ENCODE data around the gene ADGRG6. TPM values are rescaled to one million over a fixed set of nuclear protein-coding genes. Genes with fewer than 3 reads are reported as not detected.

Gene ADGRG6
- total and polyA plus RNA-seq, 4 donors = 18.7 to 110 (median 45.7) TPM

DNA sequence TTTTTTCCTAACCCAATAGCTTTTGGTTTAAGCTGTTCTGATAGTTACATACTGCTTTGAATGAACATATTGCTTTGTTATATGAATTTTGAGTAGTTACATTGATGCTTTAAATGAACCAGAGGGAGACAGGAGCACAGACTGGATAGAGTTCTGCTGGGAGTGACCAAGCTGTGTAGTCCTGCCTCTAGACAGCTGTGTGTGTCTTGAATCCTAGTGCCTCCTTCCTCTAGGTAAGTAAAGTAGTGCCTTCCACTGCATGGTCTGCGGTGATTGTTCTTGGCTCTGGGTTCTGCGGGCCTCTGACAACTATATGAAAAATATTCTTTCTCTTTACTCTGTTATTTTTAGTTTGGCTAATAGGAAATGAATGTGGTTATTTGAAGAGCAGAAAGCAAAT, 46.0 kb upstream of the ADGRG6 start (continued):
- TF ChIP-seq, protein P1, sequence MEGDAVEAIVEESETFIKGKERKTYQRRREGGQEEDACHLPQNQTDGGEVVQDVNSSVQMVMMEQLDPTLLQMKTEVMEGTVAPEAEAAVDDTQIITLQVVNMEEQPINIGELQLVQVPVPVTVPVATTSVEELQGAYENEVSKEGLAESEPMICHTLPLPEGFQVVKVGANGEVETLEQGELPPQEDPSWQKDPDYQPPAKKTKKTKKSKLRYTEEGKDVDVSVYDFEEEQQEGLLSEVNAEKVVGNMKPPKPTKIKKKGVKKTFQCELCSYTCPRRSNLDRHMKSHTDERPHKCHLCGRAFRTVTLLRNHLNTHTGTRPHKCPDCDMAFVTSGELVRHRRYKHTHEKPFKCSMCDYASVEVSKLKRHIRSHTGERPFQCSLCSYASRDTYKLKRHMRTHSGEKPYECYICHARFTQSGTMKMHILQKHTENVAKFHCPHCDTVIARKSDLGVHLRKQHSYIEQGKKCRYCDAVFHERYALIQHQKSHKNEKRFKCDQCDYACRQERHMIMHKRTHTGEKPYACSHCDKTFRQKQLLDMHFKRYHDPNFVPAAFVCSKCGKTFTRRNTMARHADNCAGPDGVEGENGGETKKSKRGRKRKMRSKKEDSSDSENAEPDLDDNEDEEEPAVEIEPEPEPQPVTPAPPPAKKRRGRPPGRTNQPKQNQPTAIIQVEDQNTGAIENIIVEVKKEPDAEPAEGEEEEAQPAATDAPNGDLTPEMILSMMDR (IDR thresholded peaks at IDR 0.05; ENCODE audit: low read depth, low read length, missing input control) = no peak

DNA sequence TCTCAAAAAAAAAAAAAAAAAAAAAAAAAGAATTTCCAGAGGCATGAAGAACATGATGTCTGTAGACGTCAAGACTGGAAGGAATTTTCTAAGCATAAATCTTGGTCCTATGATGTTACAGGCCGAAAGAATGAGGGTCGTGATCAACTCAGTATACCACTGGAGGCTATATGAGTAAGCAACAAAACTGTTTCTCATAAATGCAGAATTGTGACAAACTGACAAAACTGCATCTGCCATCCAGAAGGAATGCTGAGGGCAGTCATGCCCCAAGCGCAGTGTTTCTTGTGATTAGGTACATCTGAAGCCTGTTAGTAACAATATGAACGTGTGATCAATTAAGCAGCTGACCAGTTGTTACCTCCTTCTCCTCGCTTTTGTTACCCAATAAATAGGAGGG, 43.5 kb upstream of the ADGRG6 start:
- WGBS = 65% methylated on average over 6 of the region's 6 CpGs
- no peak for TF ChIP-seq RXRA (IDR thresholded peaks at IDR 0.05)
- no peak for TF ChIP-seq EGR1 (IDR thresholded peaks at IDR 0.05; ENCODE audit: low read depth in 2 of 2)
- TF ChIP-seq, protein P2, sequence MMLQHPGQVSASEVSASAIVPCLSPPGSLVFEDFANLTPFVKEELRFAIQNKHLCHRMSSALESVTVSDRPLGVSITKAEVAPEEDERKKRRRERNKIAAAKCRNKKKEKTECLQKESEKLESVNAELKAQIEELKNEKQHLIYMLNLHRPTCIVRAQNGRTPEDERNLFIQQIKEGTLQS (IDR thresholded peaks at IDR 0.05) = no peak
- TF ChIP-seq YY1 (IDR thresholded peaks at IDR 0.05) = no peak
- Histone ChIP-seq H3K9ac (ENCODE audit: low read depth in 1 of 2, low read length in 2 of 2) (peak overlapping the region in 1 of 2 donors; percentile 0), H3K9me3 (ENCODE audit: control insufficient read depth in 4 of 4, low read length in 3 of 4) (no peaks in the 10 kb centered on the region), H3K27me3 (ENCODE audit: control insufficient read depth in 4 of 4, insufficient read depth in 4 of 4, low read length in 3 of 4) (no peaks in the 10 kb centered on the region), H3K27ac (ENCODE audit: low read depth in 1 of 2, low read length in 2 of 2) (peak overlapping the region in 1 of 2 donors; percentile 93), H3K4me1 (ENCODE audit: control insufficient read depth in 4 of 4, insufficient read depth in 4 of 4, low read length in 3 of 4) (peaks cover 0 to 17% (median 7%) of the 10 kb centered on the region in 4 donors), H3K4me3 (ENCODE audit: low read depth in 1 of 3, low read length in 3 of 3) (peak overlapping the region; percentile 36 to 67 (median 57)), H3K36me3 (ENCODE audit: control insufficient read depth in 4 of 4, insufficient read depth in 3 of 4, low read depth in 1 of 4, low read length in 3 of 4) (no peaks in the 10 kb centered on the region)
- no peak for DNase-seq (ENCODE audit: low spot score)

DNA sequence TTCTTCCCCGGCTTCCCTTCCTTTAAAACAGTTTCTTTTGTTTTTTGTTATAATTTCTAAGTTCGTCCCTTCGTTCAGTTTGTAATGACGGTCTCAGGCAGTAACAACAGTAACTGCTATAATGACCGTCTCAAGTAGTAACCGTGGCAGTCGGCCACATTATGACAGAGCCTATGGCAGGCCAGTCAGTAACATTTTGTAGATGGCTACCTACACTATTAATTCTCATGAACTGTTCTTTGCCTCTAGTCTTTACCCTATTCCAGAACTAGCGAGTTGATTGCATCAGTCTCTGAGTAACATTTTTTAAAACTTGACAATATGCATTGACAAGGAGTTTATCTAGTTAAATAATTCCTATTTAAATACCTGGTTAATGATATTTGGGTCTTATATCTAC, 43.0 kb upstream of the ADGRG6 start:
- Histone ChIP-seq H3K4me3 (ENCODE audit: low read depth in 1 of 3, low read length in 3 of 3) (peak overlapping the region; percentile 36 to 68 (median 67)), H3K27ac (ENCODE audit: low read depth in 1 of 2, low read length in 2 of 2) (peak overlapping the region; percentile 68 to 93), H3K9ac (ENCODE audit: low read depth in 1 of 2, low read length in 2 of 2) (peak overlapping the region; percentile 0 to 69), H3K4me1 (ENCODE audit: control insufficient read depth in 4 of 4, insufficient read depth in 4 of 4, low read length in 3 of 4) (peaks cover 0 to 17% (median 7%) of the 10 kb centered on the region in 4 donors), H3K27me3 (ENCODE audit: control insufficient read depth in 4 of 4, insufficient read depth in 4 of 4, low read length in 3 of 4) (no peaks in the 10 kb centered on the region), H3K36me3 (ENCODE audit: control insufficient read depth in 4 of 4, insufficient read depth in 3 of 4, low read depth in 1 of 4, low read length in 3 of 4) (no peaks in the 10 kb centered on the region), H3K9me3 (ENCODE audit: control insufficient read depth in 4 of 4, low read length in 3 of 4) (no peaks in the 10 kb centered on the region)
- TF ChIP-seq, protein P3, sequence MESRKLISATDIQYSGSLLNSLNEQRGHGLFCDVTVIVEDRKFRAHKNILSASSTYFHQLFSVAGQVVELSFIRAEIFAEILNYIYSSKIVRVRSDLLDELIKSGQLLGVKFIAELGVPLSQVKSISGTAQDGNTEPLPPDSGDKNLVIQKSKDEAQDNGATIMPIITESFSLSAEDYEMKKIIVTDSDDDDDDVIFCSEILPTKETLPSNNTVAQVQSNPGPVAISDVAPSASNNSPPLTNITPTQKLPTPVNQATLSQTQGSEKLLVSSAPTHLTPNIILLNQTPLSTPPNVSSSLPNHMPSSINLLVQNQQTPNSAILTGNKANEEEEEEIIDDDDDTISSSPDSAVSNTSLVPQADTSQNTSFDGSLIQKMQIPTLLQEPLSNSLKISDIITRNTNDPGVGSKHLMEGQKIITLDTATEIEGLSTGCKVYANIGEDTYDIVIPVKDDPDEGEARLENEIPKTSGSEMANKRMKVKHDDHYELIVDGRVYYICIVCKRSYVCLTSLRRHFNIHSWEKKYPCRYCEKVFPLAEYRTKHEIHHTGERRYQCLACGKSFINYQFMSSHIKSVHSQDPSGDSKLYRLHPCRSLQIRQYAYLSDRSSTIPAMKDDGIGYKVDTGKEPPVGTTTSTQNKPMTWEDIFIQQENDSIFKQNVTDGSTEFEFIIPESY (IDR thresholded peaks at IDR 0.05) = no peak
- no peak for TF ChIP-seq FOXA1 (IDR thresholded peaks at IDR 0.05)
- TF ChIP-seq TAF1 (conservative IDR thresholded peaks at IDR 0.05) = peak; percentile 30
- peak; percentile 25 for TF ChIP-seq YY1 (IDR thresholded peaks at IDR 0.05)
- TF ChIP-seq HNF4G (IDR thresholded peaks at IDR 0.05) = no peak
- 44% methylated on average over 8 of the region's 8 CpGs for WGBS
- no peak for DNase-seq (ENCODE audit: low spot score)

DNA sequence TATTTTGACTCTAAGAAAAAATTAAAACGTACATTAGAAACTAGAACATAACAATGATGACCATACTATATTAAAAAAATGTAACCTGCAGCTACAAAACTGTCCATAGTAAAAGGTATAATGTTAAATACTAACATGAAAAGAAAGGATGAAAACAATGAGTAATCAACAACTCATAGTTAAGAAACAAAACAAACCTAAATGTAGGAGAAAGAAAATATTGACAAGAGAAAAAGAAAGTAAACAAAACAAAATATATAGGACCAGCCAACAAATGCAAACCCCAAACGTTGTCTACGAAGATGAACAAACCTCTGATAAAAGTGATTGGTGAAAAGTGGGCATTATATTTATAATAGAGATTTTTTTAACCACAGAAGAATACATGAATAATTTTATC, 41.1 kb upstream of the ADGRG6 start:
- Histone ChIP-seq H3K9ac (ENCODE audit: low read depth in 1 of 2, low read length in 2 of 2) (no peak overlapping the region), H3K27me3 (ENCODE audit: control insufficient read depth in 4 of 4, insufficient read depth in 4 of 4, low read length in 3 of 4) (no peaks in the 10 kb centered on the region), H3K9me3 (ENCODE audit: control insufficient read depth in 4 of 4, low read length in 3 of 4) (no peaks in the 10 kb centered on the region), H3K4me3 (ENCODE audit: low read depth in 1 of 3, low read length in 3 of 3) (no peak overlapping the region), H3K27ac (ENCODE audit: low read depth in 1 of 2, low read length in 2 of 2) (no peak overlapping the region), H3K36me3 (ENCODE audit: control insufficient read depth in 4 of 4, insufficient read depth in 3 of 4, low read depth in 1 of 4, low read length in 3 of 4) (no peaks in the 10 kb centered on the region), H3K4me1 (ENCODE audit: control insufficient read depth in 4 of 4, insufficient read depth in 4 of 4, low read length in 3 of 4) (peaks cover 0 to 19% (median 6%) of the 10 kb centered on the region in 4 donors)
- TF ChIP-seq TAF1 (conservative IDR thresholded peaks at IDR 0.05) (no peak), JUND (IDR thresholded peaks at IDR 0.05) (no peak), RXRA (IDR thresholded peaks at IDR 0.05) (no peak), GABPA (IDR thresholded peaks at IDR 0.05 in 1 of 2, conservative IDR thresholded peaks at IDR 0.05 in 1 of 2) (no peak), EGR1 (IDR thresholded peaks at IDR 0.05; ENCODE audit: low read depth in 2 of 2) (no peak), SP1 (IDR thresholded peaks at IDR 0.05) (no peak), HNF4G (IDR thresholded peaks at IDR 0.05) (no peak), FOXA2 (IDR thresholded peaks at IDR 0.05) (no peak), FOXA1 (IDR thresholded peaks at IDR 0.05) (no peak)
- TF ChIP-seq, protein P3 (IDR thresholded peaks at IDR 0.05) = no peak
- TF ChIP-seq, protein P4, sequence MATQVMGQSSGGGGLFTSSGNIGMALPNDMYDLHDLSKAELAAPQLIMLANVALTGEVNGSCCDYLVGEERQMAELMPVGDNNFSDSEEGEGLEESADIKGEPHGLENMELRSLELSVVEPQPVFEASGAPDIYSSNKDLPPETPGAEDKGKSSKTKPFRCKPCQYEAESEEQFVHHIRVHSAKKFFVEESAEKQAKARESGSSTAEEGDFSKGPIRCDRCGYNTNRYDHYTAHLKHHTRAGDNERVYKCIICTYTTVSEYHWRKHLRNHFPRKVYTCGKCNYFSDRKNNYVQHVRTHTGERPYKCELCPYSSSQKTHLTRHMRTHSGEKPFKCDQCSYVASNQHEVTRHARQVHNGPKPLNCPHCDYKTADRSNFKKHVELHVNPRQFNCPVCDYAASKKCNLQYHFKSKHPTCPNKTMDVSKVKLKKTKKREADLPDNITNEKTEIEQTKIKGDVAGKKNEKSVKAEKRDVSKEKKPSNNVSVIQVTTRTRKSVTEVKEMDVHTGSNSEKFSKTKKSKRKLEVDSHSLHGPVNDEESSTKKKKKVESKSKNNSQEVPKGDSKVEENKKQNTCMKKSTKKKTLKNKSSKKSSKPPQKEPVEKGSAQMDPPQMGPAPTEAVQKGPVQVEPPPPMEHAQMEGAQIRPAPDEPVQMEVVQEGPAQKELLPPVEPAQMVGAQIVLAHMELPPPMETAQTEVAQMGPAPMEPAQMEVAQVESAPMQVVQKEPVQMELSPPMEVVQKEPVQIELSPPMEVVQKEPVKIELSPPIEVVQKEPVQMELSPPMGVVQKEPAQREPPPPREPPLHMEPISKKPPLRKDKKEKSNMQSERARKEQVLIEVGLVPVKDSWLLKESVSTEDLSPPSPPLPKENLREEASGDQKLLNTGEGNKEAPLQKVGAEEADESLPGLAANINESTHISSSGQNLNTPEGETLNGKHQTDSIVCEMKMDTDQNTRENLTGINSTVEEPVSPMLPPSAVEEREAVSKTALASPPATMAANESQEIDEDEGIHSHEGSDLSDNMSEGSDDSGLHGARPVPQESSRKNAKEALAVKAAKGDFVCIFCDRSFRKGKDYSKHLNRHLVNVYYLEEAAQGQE (IDR thresholded peaks at IDR 0.05) = no peak
- TF ChIP-seq, protein P2 (IDR thresholded peaks at IDR 0.05) = no peak
- 84% methylated on average over 3 of the region's 3 CpGs for WGBS
- no peak for DNase-seq (ENCODE audit: low spot score)

All from liver (tissue), 9 donors.